Astrocyte (in vitro differentiated cells and primary cell): ENCODE measurements around the gene PGRMC2. TPM values are rescaled to one million over a fixed set of nuclear protein-coding genes. Genes with fewer than 3 reads are reported as not detected.

Source experiments
- DNase-seq: peaks from one replicate; pipeline ENCODE4 v3.0.0-alpha.2; 2010; ENCODE audit warnings: low read depth
- FAIRE-seq: peaks from 2 replicates; lab custom pipeline; 2011; peaks lifted over from hg19 to GRCh38; lab: Jason Lieb, UNC
- H2AFZ ChIP-seq: 2 replicates; pipeline ENCODE4 v1.6.0; 2012; ENCODE audit warnings: low read depth, low read length, inconsistent platforms
- H3K27ac ChIP-seq: 2 replicates; pipeline ENCODE4 v1.5.1; 2011; ENCODE audit warnings: low read depth, low read length, inconsistent platforms
- H3K27me3 ChIP-seq: 2 replicates; pipeline ENCODE4 v1.6.0; 2011; ENCODE audit warnings: low read length, inconsistent platforms; ENCODE audit not compliant: insufficient read depth
- H3K36me3 ChIP-seq: 2 replicates; pipeline ENCODE4 v1.5.1; 2011; ENCODE audit warnings: low read length, inconsistent platforms; ENCODE audit not compliant: insufficient read depth
- H3K4me1 ChIP-seq: 2 replicates; pipeline ENCODE4 v1.5.1; 2011; ENCODE audit warnings: low read length, inconsistent platforms; ENCODE audit not compliant: insufficient read depth
- H3K4me2 ChIP-seq: 2 replicates; pipeline ENCODE4 v1.6.0; 2012; ENCODE audit warnings: low read length, inconsistent platforms
- H3K4me3 ChIP-seq: 2 replicates; pipeline ENCODE4 v1.5.1; 2011; ENCODE audit warnings: low read depth, mild to moderate bottlenecking, low read length, inconsistent platforms; ENCODE audit not compliant: insufficient read depth
- H3K79me2 ChIP-seq: 2 replicates; pipeline ENCODE4 v1.6.0; 2012; ENCODE audit warnings: mild to moderate bottlenecking, low read length, inconsistent platforms; ENCODE audit not compliant: insufficient read depth
- H3K9ac ChIP-seq: 2 replicates; pipeline ENCODE4 v1.6.0; 2012; ENCODE audit warnings: mild to moderate bottlenecking, low read length, inconsistent platforms
- H3K9me3 ChIP-seq: 2 replicates; pipeline ENCODE4 v1.5.1; 2012; ENCODE audit warnings: low read depth, mild to moderate bottlenecking, low read length, inconsistent platforms; ENCODE audit not compliant: insufficient read depth
- H4K20me1 ChIP-seq: 2 replicates; pipeline ENCODE4 v1.6.0; 2012; ENCODE audit warnings: low read length, inconsistent platforms; ENCODE audit not compliant: insufficient read depth
- H3K27ac Mint-ChIP-seq: one replicate; pipeline ENCODE4 v1.8.0; 2021; ENCODE audit warnings: mild to moderate bottlenecking, mixed read lengths; ENCODE audit not compliant: unreplicated experiment
- H3K27me3 Mint-ChIP-seq: one replicate; pipeline ENCODE4 v1.8.0; 2021; ENCODE audit warnings: low read depth, mixed read lengths; ENCODE audit not compliant: unreplicated experiment
- H3K36me3 Mint-ChIP-seq: one replicate; pipeline ENCODE4 v1.8.0; 2021; ENCODE audit warnings: low read depth, mixed read lengths; ENCODE audit not compliant: unreplicated experiment
- H3K4me1 Mint-ChIP-seq: one replicate; pipeline ENCODE4 v1.8.0; 2021; ENCODE audit warnings: low read depth, mixed read lengths; ENCODE audit not compliant: unreplicated experiment
- H3K4me3 Mint-ChIP-seq: one replicate; pipeline ENCODE4 v1.8.0; 2021; ENCODE audit warnings: mild to moderate bottlenecking, moderate library complexity, mixed read lengths; ENCODE audit not compliant: unreplicated experiment
- H3K9me3 Mint-ChIP-seq: one replicate; pipeline ENCODE4 v1.8.0; 2021; ENCODE audit warnings: mild to moderate bottlenecking, mixed read lengths; ENCODE audit not compliant: unreplicated experiment
- CTCF ChIP-seq: IDR thresholded peaks from 2 replicates; pipeline ENCODE4 v1.5.1; 2011; ENCODE audit warnings: low read depth, mild to moderate bottlenecking, inconsistent platforms, low read length, moderate library complexity; ENCODE audit not compliant: insufficient read depth
- EZH2 ChIP-seq: IDR thresholded peaks from 2 replicates; pipeline ENCODE4 v1.6.1; 2012; ENCODE audit warnings: mild to moderate bottlenecking, low read length, inconsistent platforms; ENCODE audit not compliant: insufficient read depth
- total RNA-seq: library from RNA; stranded (reverse); gene quantifications from 2 replicates; pipeline ENCODE4 v1.2.1, GENCODE V29; 2021

The PGRMC2 gene
- total RNA-seq, 1 donor from 2014 or later: 158 TPM

- no peak overlapping the region for H3K9ac ChIP-seq
- no peaks in the 10 kb centered on the region for H3K9me3 Mint-ChIP-seq
- H3K27ac ChIP-seq: no peak overlapping the region
- no peak overlapping the region for H3K4me2 ChIP-seq
- no peak overlapping the region for H2AFZ ChIP-seq
- FAIRE-seq: no peak
- H3K36me3 ChIP-seq: no peaks in the 10 kb centered on the region
- no peak overlapping the region for H3K4me3 ChIP-seq
- H3K79me2 ChIP-seq: no peaks in the 10 kb centered on the region
- no peaks in the 10 kb centered on the region for H3K27me3 ChIP-seq
- H3K27ac Mint-ChIP-seq: no peak overlapping the region
- H3K9me3 ChIP-seq: no peaks in the 10 kb centered on the region
- H3K36me3 Mint-ChIP-seq: peaks cover 6% of the 10 kb centered on the region
- DNase-seq: no peak
- H3K4me1 Mint-ChIP-seq: peaks cover 17% of the 10 kb centered on the region
- H3K27me3 Mint-ChIP-seq: no peaks in the 10 kb centered on the region
- H3K4me3 Mint-ChIP-seq: no peak overlapping the region
- H4K20me1 ChIP-seq: no peaks in the 10 kb centered on the region
- peaks cover 4% of the 10 kb centered on the region for H3K4me1 ChIP-seq
- TF ChIP-seq EZH2 (no peak), CTCF (no peak)
Measured at GRCh38 chr4:128328106-128328505, 40.5 kb upstream of the PGRMC2 start.

DNA sequence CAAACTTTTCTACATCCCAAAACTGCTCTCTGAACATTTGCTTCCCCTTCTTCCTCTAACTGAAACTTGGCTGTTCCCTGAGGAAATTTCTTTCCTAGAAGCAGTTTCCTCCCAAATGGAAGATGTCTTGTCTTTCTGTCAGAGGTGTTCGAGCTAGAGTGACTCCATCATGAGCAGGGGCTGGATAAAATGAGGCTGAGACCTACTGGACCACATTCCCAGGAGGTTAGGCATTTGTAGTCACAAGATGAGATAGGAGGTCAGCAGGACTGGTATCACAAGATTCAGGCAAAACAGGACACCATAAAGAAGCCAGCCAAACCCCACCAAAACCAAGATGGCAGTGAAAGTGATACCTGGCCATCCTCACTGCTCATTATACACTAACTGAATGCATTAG, 35.8 kb upstream of the PGRMC2 start:
- H3K36me3 Mint-ChIP-seq: peaks cover 6% of the 10 kb centered on the region
- TF ChIP-seq CTCF (no peak), EZH2 (no peak)

DNA sequence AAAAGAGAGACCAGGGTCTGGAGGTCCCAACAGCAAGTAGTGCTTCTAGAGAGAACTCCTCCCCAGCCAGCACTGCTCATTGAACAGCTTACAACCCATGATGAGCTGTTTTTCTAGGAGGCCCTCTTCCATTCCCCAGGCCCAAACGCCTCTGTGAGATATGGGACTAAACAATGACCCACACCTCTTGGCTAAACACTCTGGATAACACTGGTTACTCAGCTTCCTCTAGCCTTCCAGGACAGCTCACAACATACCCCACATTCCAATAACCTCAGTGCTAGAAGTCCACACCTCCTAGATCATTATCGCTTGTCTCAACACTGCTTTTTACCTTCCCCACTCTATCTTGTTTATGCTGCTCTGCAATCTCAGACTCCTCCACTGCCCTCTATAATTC, 35.4 kb upstream of the PGRMC2 start:
- H3K79me2 ChIP-seq: no peaks in the 10 kb centered on the region
- no peaks in the 10 kb centered on the region for H3K9me3 ChIP-seq
- peak overlapping the region; percentile 70 for H3K4me2 ChIP-seq
- H3K27me3 Mint-ChIP-seq: no peaks in the 10 kb centered on the region
- DNase-seq (peak; percentile 98), FAIRE-seq (peak; percentile 100)
- peak overlapping the region; percentile 66 for H3K9ac ChIP-seq
- no peaks in the 10 kb centered on the region for H3K4me1 Mint-ChIP-seq
- H3K36me3 ChIP-seq: no peaks in the 10 kb centered on the region
- H3K9me3 Mint-ChIP-seq: no peaks in the 10 kb centered on the region
- H3K27ac Mint-ChIP-seq: no peak overlapping the region
- no peak overlapping the region for H3K4me3 Mint-ChIP-seq
- H2AFZ ChIP-seq: no peak overlapping the region
- H3K27ac ChIP-seq: peak overlapping the region; percentile 92
- no peaks in the 10 kb centered on the region for H3K27me3 ChIP-seq
- H3K4me3 ChIP-seq: peak overlapping the region; percentile 22
- H3K4me1 ChIP-seq: peaks cover 30% of the 10 kb centered on the region
- TF ChIP-seq EZH2: no peak
- no peak for TF ChIP-seq CTCF
- H4K20me1 ChIP-seq: no peaks in the 10 kb centered on the region
- H3K36me3 Mint-ChIP-seq: peaks cover 6% of the 10 kb centered on the region

More for the DNA sequence above, 35.8 kb upstream of the PGRMC2 start:
- peaks cover 30% of the 10 kb centered on the region for H3K4me1 ChIP-seq
- no peak overlapping the region for H3K4me3 ChIP-seq
- DNase-seq: no peak
- peak overlapping the region; percentile 92 for H3K27ac ChIP-seq
- no peak overlapping the region for H2AFZ ChIP-seq
- no peaks in the 10 kb centered on the region for H3K79me2 ChIP-seq
- no peak overlapping the region for H3K4me3 Mint-ChIP-seq
- H3K27me3 Mint-ChIP-seq: no peaks in the 10 kb centered on the region
- H3K9me3 ChIP-seq: no peaks in the 10 kb centered on the region
- no peaks in the 10 kb centered on the region for H3K36me3 ChIP-seq
- peak overlapping the region; percentile 48 for H3K9ac ChIP-seq
- H3K4me1 Mint-ChIP-seq: no peaks in the 10 kb centered on the region
- H4K20me1 ChIP-seq: no peaks in the 10 kb centered on the region
- FAIRE-seq: no peak
- no peaks in the 10 kb centered on the region for H3K27me3 ChIP-seq
- H3K4me2 ChIP-seq: peak overlapping the region; percentile 70
- H3K9me3 Mint-ChIP-seq: no peaks in the 10 kb centered on the region
- H3K27ac Mint-ChIP-seq: no peak overlapping the region
